Aorta (tissue), 5 donors: ENCODE results near the gene GGACT. TPM values are rescaled to one million over a fixed set of nuclear protein-coding genes. Genes with fewer than 3 reads are reported as not detected.

Source experiments
- ATAC-seq: fragments of 200-7000 bp; cut with Tn5 transposase; one replicate; pipeline ENCODE4 v1.9.1; 2022; ENCODE audit warnings: moderate library complexity; ENCODE audit not compliant: low FRiP score
- DNase-seq, 2 donors: peaks; one replicate each; pipeline ENCODE4 v3.0.0-alpha.2; 2020
- H3K27ac ChIP-seq, 2 donors: one replicate each; pipeline ENCODE4 v1.5.1; 2013; ENCODE audit warnings: low read length in 2 of 2, mild to moderate bottlenecking in 2 of 2, moderate library complexity in 2 of 2, control low read depth in 1 of 2, inconsistent platforms in 1 of 2, low read depth in 1 of 2
- H3K27me3 ChIP-seq, 2 donors: one replicate each; pipeline ENCODE4 v1.6.1; 2013; ENCODE audit warnings: control low read depth in 1 of 2, low read length in 1 of 2, mild to moderate bottlenecking in 1 of 2, moderate library complexity in 1 of 2; ENCODE audit not compliant: insufficient read depth in 2 of 2, control insufficient read depth in 1 of 2
- H3K36me3 ChIP-seq, 2 donors: one replicate each; pipeline ENCODE4 v1.6.1; 2013; ENCODE audit warnings: control low read depth in 1 of 2, low read length in 1 of 2, mild to moderate bottlenecking in 1 of 2; ENCODE audit not compliant: insufficient read depth in 2 of 2, control insufficient read depth in 1 of 2
- H3K4me1 ChIP-seq, 2 donors: one replicate each; pipeline ENCODE4 v1.6.1; 2013; ENCODE audit warnings: low read length in 2 of 2, control low read depth in 1 of 2, mild to moderate bottlenecking in 1 of 2, moderate library complexity in 1 of 2; ENCODE audit not compliant: insufficient read depth in 2 of 2, control insufficient read depth in 1 of 2
- H3K4me3 ChIP-seq, 2 donors: one replicate each; pipeline ENCODE4 v1.5.1; 2013; ENCODE audit warnings: low read length in 2 of 2, control low read depth in 1 of 2, mild to moderate bottlenecking in 1 of 2
- H3K9me3 ChIP-seq: one replicate; pipeline ENCODE4 v1.6.1; 2013; ENCODE audit warnings: mild to moderate bottlenecking, low read length; ENCODE audit not compliant: control insufficient read depth
- WGBS, 2 donors: extraction: QIAGEN DNeasy Blood & Tissue Kit; methylation state at CpG; one replicate each; pipeline ENCODE4 v1.1.7; 2013; 5-methylcytosine and 5-hydroxymethylcytosine counted together
- intact Hi-C, 2 donors: fragments of 100-400 bp; cut with DNase I; formaldehyde crosslinking; loops; one replicate each; pipeline versions ENCODE4 v1.14.2 to v1.15.0; 2022
- polyA plus RNA-seq, 2 donors: library from polyadenylated mRNA; stranded (reverse); fragments of 200-250 nt; gene quantifications; one replicate each; pipeline ENCODE4 v1.2.3, GENCODE V29; 2013
- total RNA-seq, 2 donors: library from RNA; stranded (reverse); fragmentation: NEBNext Ultra II Directional; extraction: Animal tissue kit (Norgen Biotek cat#: 25700); gene quantifications; one replicate each; pipeline ENCODE4 v1.2.1, GENCODE V29; 2021
- donor health status: healthy with polysubstance abuse.
- donor health status: Bipolar disorder and iron deficiency.
- donor health status: DM: no; HTN: no; CAD: no.
- donor health status: DM: no; HTN: no; CAD: no.
- donor health status: DM: yes; HTN: yes; CAD: no.

Gene GGACT
- total and polyA plus RNA-seq, 4 donors = 0.75 to 5.3 (median 2.8) TPM

GRCh38 chr13:100565286-100565685 lies 23.3 kb downstream of the GGACT start:
- no peak for DNase-seq
- 75 to 77% methylated on average over 8 of the region's 8 CpGs for WGBS, 2 donors
- Histone ChIP-seq H3K27ac (no peak overlapping the region), H3K4me1 (no peaks in the 10 kb centered on the region), H3K9me3 (peaks cover 4% of the 10 kb centered on the region), H3K27me3 (no peaks in the 10 kb centered on the region), H3K4me3 (no peak overlapping the region), H3K36me3 (no peaks in the 10 kb centered on the region)
- intact Hi-C loops = no loop called here
- no peak for ATAC-seq

- Histone ChIP-seq H3K27me3 (no peaks in the 10 kb centered on the region), H3K4me1 (no peaks in the 10 kb centered on the region), H3K4me3 (no peak overlapping the region), H3K27ac (no peak overlapping the region), H3K9me3 (peaks cover 4% of the 10 kb centered on the region), H3K36me3 (no peaks in the 10 kb centered on the region)
- ATAC-seq (no peak), DNase-seq (no peak)
- 73 to 74% methylated on average over 13 of the region's 13 CpGs for WGBS, 2 donors
- intact Hi-C loops = no loop called here
Measured at GRCh38 chr13:100564444-100565223, 24.0 kb downstream of the GGACT start.

GRCh38 chr13:100563779-100564178 lies 24.8 kb downstream of the GGACT start:
- ATAC-seq = no peak
- Histone ChIP-seq H3K36me3 (no peaks in the 10 kb centered on the region), H3K27me3 (no peaks in the 10 kb centered on the region), H3K9me3 (peaks cover 4% of the 10 kb centered on the region), H3K4me1 (no peaks in the 10 kb centered on the region), H3K27ac (no peak overlapping the region), H3K4me3 (no peak overlapping the region)
- intact Hi-C loops = no loop called here
- 92 to 95% methylated on average over 7 of the region's 7 CpGs for WGBS, 2 donors
- DNase-seq = no peak

GRCh38 chr13:100561599-100562204 lies 26.9 kb downstream of the GGACT start:
- H3K36me3 ChIP-seq = no peaks in the 10 kb centered on the region
- no peak for ATAC-seq
- peak in 1 of 2 donors; percentile 59 for DNase-seq
- H3K27me3 ChIP-seq = no peaks in the 10 kb centered on the region
- H3K9me3 ChIP-seq = peaks cover 4% of the 10 kb centered on the region
- no peak overlapping the region for H3K27ac ChIP-seq
- no peak overlapping the region for H3K4me3 ChIP-seq
- intact Hi-C loops = no loop called here
- WGBS, 2 donors = 66 to 67% methylated on average over 7 of the region's 7 CpGs
- no peaks in the 10 kb centered on the region for H3K4me1 ChIP-seq

GRCh38 chr13:100561158-100561499 lies 27.5 kb downstream of the GGACT start:
- Histone ChIP-seq H3K27me3 (no peaks in the 10 kb centered on the region), H3K36me3 (no peaks in the 10 kb centered on the region), H3K27ac (no peak overlapping the region), H3K9me3 (peaks cover 2% of the 10 kb centered on the region), H3K4me3 (no peak overlapping the region), H3K4me1 (no peaks in the 10 kb centered on the region)
- DNase-seq = no peak
- intact Hi-C loops = no loop called here
- 51 to 55% methylated on average over 2 of the region's 2 CpGs for WGBS, 2 donors
- no peak for ATAC-seq

- Histone ChIP-seq H3K27me3 (no peaks in the 10 kb centered on the region), H3K4me1 (no peaks in the 10 kb centered on the region), H3K9me3 (peaks cover 1% of the 10 kb centered on the region), H3K4me3 (no peak overlapping the region), H3K27ac (no peak overlapping the region), H3K36me3 (no peaks in the 10 kb centered on the region)
- 86 to 89% methylated on average over 15 of the region's 15 CpGs for WGBS, 2 donors
- DNase-seq = no peak
- ATAC-seq = no peak
- intact Hi-C loops = no loop called here
Measured at GRCh38 chr13:100560498-100561157, 28.0 kb downstream of the GGACT start.

- no peak for ATAC-seq
- 80 to 84% methylated on average over 8 of the region's 8 CpGs for WGBS, 2 donors
- Histone ChIP-seq H3K4me3 (no peak overlapping the region), H3K27me3 (no peaks in the 10 kb centered on the region), H3K9me3 (no peaks in the 10 kb centered on the region), H3K4me1 (no peaks in the 10 kb centered on the region), H3K27ac (no peak overlapping the region), H3K36me3 (no peaks in the 10 kb centered on the region)
- intact Hi-C loops = no loop called here
- DNase-seq = no peak
Measured at GRCh38 chr13:100559886-100560285, 28.7 kb downstream of the GGACT start.

- no peaks in the 10 kb centered on the region for H3K27me3 ChIP-seq
- ATAC-seq (no peak), DNase-seq (no peak)
- H3K9me3 ChIP-seq = no peaks in the 10 kb centered on the region
- no peaks in the 10 kb centered on the region for H3K4me1 ChIP-seq
- H3K4me3 ChIP-seq = no peak overlapping the region
- no peak overlapping the region for H3K27ac ChIP-seq
- intact Hi-C loops = no loop called here
- H3K36me3 ChIP-seq = no peaks in the 10 kb centered on the region
- 92 to 94% methylated on average over 11 of the region's 11 CpGs for WGBS, 2 donors
Measured at GRCh38 chr13:100552755-100553154, 35.8 kb downstream of the GGACT start.

GRCh38 chr13:100549316-100549715 lies 39.3 kb downstream of the GGACT start:
- Histone ChIP-seq H3K36me3 (no peaks in the 10 kb centered on the region), H3K27ac (no peak overlapping the region), H3K4me3 (no peak overlapping the region), H3K9me3 (no peaks in the 10 kb centered on the region), H3K27me3 (no peaks in the 10 kb centered on the region), H3K4me1 (no peaks in the 10 kb centered on the region)
- DNase-seq = no peak
- intact Hi-C loops = no loop called here
- ATAC-seq = no peak
- WGBS, 2 donors = 87 to 92% methylated on average over 9 of the region's 9 CpGs
